ENCODE data around the gene PDXDC1.
"Not testable (repeated sequence)": the region's sequence is repeated elsewhere in the genome, so short reads cannot be mapped to it uniquely, and the experiment has no call there.

PDXDC1 gene

GRCh38 chr16:15016951-15017580 is 42.2 kb downstream of the PDXDC1 start:
- DNase-seq, result not testable (repeated sequence)

DNA sequence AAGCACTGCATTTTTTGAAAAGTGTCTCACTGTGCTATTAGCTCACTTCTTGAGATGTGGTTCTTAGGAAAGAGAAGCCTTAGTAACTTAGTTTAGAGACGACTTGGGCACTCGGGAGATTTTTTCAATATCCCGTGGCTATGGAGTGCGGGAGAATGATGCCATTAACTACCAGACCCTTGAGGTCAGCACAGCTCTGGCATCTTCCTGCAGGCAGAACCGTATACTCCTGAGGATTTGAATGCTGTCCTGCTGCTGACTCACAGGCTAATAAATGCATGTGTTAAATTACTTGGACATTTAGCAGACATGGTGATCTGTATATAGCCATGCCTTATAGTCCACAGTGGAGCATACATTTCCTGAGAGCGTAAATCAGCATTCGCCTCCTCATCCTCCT is 46.6 kb downstream of the PDXDC1 start:
- not testable (repeated sequence) for DNase-seq

GRCh38 chr16:15022194-15022593 is 47.4 kb downstream of the PDXDC1 start:
- peak; percentile 19 to 74 (median 64) for DNase-seq

- DNase-seq, result not testable (repeated sequence)
These were observed 48.7 kb downstream of the PDXDC1 start for GRCh38 chr16:15023381-15024077.

GRCh38 chr16:15024858-15025199 is 50.0 kb downstream of the PDXDC1 start:
- DNase-seq, result not testable (repeated sequence)

GRCh38 chr16:15025234-15025951 is 50.6 kb downstream of the PDXDC1 start:
- DNase-seq, result not testable (repeated sequence)

- not testable (repeated sequence) for DNase-seq
These were observed 52.2 kb downstream of the PDXDC1 start for GRCh38 chr16:15027051-15027450.

DNA sequence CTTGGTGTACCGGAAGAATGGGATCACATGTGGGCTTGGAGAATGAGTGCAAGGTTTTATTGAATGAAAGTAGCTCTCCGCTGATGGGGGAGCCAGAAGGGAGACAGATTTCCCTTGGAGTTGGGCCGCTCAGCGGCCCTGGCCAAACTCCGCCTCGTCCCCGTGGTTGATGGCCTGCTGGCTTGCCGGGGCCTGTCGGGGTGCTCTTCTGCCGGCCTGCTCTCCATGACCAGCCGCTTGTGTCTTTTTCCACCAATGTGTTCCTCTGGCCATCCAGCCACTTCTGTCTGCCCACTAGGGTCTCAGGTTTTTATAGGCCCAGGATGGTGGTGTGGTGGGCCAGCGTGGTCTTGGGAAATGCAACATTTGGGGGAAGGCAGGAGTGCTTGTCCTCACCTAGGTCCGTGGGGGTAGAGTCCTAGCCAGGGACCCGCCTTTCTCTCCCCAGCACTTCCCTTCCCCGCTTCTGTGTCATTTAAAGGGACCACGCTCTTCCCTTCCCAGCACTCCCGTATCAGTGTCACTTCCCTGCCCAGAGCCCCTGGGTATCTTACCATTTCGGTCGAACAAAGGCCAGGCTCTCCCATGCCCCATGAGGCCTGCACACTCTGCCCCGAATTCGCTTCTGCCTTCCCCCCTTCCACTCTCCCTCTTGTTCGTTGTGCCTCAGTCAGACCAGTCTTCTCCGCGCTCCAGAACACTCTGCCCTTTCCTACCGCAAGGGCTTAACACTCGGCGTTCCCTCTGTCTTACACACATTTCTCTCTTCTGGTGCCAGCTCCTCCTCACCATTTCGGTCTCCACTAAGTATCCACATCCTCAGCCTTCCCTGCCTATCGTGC is 52.9 kb downstream of the PDXDC1 start:
- DNase-seq, result not testable (repeated sequence)

- not testable (repeated sequence) for DNase-seq
These were observed 53.5 kb downstream of the PDXDC1 start for GRCh38 chr16:15028345-15028715.

GRCh38 chr16:15028801-15029698 is 54.2 kb downstream of the PDXDC1 start:
- DNase-seq, result not testable (repeated sequence)

DNA sequence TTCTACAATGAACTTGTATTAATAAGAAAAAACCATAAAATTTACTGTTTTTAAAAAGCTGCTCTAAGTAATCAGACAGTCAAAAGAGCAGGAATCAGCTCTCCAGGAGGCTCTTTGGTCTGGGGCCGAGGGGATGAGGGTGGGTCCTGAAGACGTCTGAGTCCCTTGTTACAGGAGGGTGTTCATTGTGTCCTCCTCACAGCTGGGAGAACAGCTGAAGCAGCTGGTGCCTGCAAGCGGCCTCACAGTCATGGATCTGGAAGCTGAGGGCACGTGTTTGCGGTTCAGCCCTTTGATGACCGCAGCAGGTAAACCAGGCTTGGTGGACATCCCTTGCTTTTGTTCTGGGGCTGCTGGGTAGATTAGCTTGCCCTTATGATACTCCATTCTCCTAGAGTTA is 54.9 kb downstream of the PDXDC1 start:
- not testable (repeated sequence) for DNase-seq

DNA sequence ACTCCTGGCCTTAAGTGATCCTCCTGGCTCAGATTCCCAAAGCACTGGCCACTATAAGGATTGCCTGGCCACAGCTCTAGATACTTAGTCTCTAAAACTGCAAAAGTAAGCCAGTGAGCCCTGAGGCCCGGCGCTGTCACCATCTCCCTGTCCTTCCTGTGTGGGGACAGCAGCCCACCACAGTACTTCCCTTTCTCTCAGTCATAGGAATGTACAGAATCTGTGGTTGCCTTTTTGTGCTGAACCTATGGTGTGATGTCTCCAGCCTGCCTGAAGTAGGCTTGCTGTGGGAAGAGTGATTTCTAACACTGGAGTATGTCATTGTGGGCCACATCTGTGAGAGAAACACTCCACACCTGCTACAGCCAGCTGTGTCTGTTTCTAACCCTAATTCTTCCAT is 56.4 kb downstream of the PDXDC1 start:
- DNase-seq, result no peak

GRCh38 chr16:15031586-15031985 is 56.8 kb downstream of the PDXDC1 start:
- DNase-seq, result no peak

DNA sequence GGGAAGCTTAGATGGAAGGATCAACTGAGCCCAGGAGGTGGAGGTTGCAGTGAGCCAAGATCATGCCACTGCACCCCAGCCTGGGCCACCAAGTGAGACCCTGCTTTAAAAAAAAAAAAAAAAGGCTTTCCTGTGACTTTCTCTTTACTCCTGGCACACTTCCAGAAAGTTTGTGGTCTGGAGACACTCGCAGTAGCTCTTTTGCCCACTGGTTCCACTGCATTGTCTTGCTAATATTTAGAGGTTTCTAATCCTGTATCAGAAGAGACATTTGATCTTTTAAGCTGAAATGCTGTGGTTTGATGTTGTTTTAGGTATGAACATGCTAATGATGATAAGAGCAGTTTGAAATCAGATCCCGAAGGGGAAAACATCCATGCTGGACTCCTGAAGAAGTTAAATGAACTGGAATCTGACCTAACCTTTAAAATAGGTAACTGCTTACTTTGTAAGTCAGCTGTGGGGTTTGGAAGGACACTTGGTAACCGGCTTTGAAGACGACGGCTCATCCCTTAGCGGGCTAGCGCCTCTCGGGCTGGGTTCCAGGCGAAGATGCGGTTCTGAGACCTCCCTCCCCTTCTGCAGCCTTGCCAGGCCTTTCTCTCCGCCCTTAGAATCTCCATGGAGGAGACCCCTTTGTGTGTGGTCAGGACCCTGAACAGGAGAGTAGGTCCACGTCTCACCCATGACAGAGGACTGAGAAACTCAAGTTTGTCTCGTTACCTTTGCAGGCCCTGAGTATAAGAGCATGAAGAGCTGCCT is 57.9 kb downstream of the PDXDC1 start:
- DNase-seq, result peak in 1 of 6 experiments; percentile 33

- DNase-seq, result no peak
These were observed 58.5 kb downstream of the PDXDC1 start for GRCh38 chr16:15033309-15033707.

GRCh38 chr16:15034266-15035162 is 59.7 kb downstream of the PDXDC1 start:
- DNase-seq, result no peak

GRCh38 chr16:15035163-15035729 is 60.4 kb downstream of the PDXDC1 start:
- no peak for DNase-seq

DNA sequence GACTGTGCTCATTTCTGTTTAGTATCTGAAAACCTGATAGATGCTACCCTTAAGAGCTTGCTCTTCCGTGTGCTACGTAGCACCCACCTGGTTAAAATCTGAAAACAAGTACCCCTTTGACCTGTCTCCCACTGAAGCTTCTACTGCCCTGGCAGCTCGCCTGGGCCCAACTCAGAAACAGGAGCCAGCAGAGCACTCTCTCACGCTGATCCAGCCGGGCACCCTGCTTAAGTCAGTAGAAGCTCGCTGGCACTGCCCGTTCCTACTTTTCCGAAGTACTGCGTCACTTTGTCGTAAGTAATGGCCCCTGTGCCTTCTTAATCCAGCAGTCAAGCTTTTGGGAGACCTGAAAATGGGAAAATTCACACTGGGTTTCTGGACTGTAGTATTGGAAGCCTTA is 62.2 kb downstream of the PDXDC1 start:
- DNase-seq, result peak in 1 of 6 experiments; percentile 2

GRCh38 chr16:15037745-15038144 is 62.9 kb downstream of the PDXDC1 start:
- no peak for DNase-seq

DNA sequence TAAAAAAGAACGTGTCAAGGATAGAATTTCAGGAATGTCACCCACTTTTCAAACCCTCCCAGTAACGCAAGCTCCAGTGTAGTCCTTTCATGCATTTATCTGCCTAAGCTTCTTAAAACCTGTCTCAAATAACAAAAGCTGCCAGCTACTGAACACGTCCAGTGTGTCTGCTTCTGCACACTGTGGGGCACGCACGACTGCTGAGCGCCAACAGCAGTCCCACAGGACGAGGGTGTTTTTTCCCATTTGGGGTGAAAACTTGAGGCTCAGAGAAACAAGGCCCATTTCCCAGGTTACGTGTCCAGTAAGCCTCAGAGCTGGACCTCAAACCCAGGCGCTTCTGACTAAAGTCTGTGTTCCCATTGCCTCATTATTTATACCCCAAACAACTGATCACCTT is 63.9 kb downstream of the PDXDC1 start:
- no peak for DNase-seq
